Tibial artery (tissue), 4 donors: ENCODE measurements around the gene MYO15B.

Experiments
- DNase-seq, 2 donors: peaks; one replicate each; pipeline ENCODE4 v3.0.0-alpha.2; 2019
- H3K27ac ChIP-seq, 2 donors: fragments of 200-600 bp; sonication (generic) in 1 of 2; 1 replicate in 1 of 2; 2 replicates in 1 of 2; pipeline ENCODE4 v1.5.1; 2018 to 2019; ENCODE audit warnings: mild to moderate bottlenecking in 1 of 2
- H3K27me3 ChIP-seq, 2 donors: fragments of 200-600 bp; sonication (generic) in 1 of 2; one replicate each; pipeline versions ENCODE4 v1.5.1 to v1.6.0; 2016 to 2019
- H3K36me3 ChIP-seq, 3 donors: fragments of 200-600 bp; sonication (generic) in 2 of 3; one replicate each; pipeline ENCODE4 v1.5.1; 2016 to 2019; ENCODE audit warnings: mild to moderate bottlenecking in 2 of 3
- H3K4me1 ChIP-seq, 4 donors: fragments of 200-600 bp; sonication (generic) in 2 of 4; 1 replicate in 3 of 4; 2 replicates in 1 of 4; pipeline ENCODE4 v1.5.1; 2016 to 2019
- H3K4me3 ChIP-seq, 2 donors: fragments of 200-600 bp; sonication (generic) in 1 of 2; 1 replicate in 1 of 2; 2 replicates in 1 of 2; pipeline ENCODE4 v1.5.1; 2018 to 2019; ENCODE audit warnings: mild to moderate bottlenecking in 2 of 2
- H3K9me3 ChIP-seq, 3 donors: fragments of 200-600 bp; sonication (generic) in 1 of 3; one replicate each; pipeline ENCODE4 v1.5.1; 2016 to 2019
- intact Hi-C: fragments of 100-400 bp; cut with DNase I; formaldehyde crosslinking; loops from one replicate; pipeline ENCODE4 v1.15.0; 2023; ENCODE audit warnings: low total_unique reads
- TF ChIP-seq, protein P1 (sequence below), 2 experiments: fragments of 200-600 bp in 1 of 2; fragments of 450-650 bp in 1 of 2; IDR thresholded peaks; one replicate each; pipeline ENCODE4 v1.5.1; 2017 to 2019; ENCODE audit warnings: antibody characterized with exemption in 2 of 2, mild to moderate bottlenecking in 1 of 2, moderate library complexity in 1 of 2

The MYO15B gene

GRCh38 chr17:75603123-75603522 is 15.5 kb downstream of the MYO15B start:
- no peak overlapping the region for H3K27ac ChIP-seq
- TF ChIP-seq, protein P1, sequence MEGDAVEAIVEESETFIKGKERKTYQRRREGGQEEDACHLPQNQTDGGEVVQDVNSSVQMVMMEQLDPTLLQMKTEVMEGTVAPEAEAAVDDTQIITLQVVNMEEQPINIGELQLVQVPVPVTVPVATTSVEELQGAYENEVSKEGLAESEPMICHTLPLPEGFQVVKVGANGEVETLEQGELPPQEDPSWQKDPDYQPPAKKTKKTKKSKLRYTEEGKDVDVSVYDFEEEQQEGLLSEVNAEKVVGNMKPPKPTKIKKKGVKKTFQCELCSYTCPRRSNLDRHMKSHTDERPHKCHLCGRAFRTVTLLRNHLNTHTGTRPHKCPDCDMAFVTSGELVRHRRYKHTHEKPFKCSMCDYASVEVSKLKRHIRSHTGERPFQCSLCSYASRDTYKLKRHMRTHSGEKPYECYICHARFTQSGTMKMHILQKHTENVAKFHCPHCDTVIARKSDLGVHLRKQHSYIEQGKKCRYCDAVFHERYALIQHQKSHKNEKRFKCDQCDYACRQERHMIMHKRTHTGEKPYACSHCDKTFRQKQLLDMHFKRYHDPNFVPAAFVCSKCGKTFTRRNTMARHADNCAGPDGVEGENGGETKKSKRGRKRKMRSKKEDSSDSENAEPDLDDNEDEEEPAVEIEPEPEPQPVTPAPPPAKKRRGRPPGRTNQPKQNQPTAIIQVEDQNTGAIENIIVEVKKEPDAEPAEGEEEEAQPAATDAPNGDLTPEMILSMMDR (IDR thresholded peaks at IDR 0.05) = no peak
- DNase-seq = no peak
- intact Hi-C loops = no loop called here
- peaks cover 0 to 7% (median 0%) of the 10 kb centered on the region in 3 donors for H3K36me3 ChIP-seq
- H3K4me3 ChIP-seq = no peak overlapping the region
- H3K4me1 ChIP-seq = no peaks in the 10 kb centered on the region
- no peaks in the 10 kb centered on the region for H3K27me3 ChIP-seq
- no peaks in the 10 kb centered on the region for H3K9me3 ChIP-seq

GRCh38 chr17:75604034-75604695 is 16.6 kb downstream of the MYO15B start:
- Histone ChIP-seq H3K36me3 (peaks cover 0 to 7% (median 0%) of the 10 kb centered on the region in 3 donors), H3K4me1 (no peaks in the 10 kb centered on the region), H3K4me3 (no peak overlapping the region), H3K27ac (no peak overlapping the region), H3K27me3 (no peaks in the 10 kb centered on the region), H3K9me3 (no peaks in the 10 kb centered on the region)
- TF ChIP-seq, protein P1 (IDR thresholded peaks at IDR 0.05) = no peak
- no peak for DNase-seq
- intact Hi-C loops = no loop called here

DNA sequence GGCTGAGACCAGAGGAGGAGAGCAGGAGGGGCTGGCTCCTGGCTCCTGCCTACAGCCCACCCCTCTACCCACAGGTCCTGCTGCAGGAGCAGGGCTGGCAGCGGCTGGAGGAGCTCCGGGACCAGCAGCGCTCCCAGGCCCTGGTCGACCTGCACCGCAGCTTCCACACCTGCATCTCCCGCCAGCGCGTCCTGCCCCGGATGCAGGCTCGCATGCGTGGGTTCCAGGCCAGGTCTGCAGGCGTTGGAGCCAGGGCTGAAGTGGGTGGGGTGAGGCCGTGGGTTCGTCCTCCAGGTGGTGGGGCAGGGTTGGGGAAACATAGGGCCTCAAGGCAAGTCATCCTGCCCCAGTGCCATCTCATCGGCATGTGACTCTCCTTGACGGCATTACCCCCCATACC is 18.2 kb downstream of the MYO15B start:
- Histone ChIP-seq H3K27me3 (no peaks in the 10 kb centered on the region), H3K4me1 (no peaks in the 10 kb centered on the region), H3K4me3 (no peak overlapping the region), H3K27ac (no peak overlapping the region), H3K36me3 (peaks cover 0 to 16% (median 5%) of the 10 kb centered on the region in 3 donors), H3K9me3 (no peaks in the 10 kb centered on the region)
- no peak for DNase-seq
- TF ChIP-seq, protein P1 (IDR thresholded peaks at IDR 0.05) = no peak
- intact Hi-C loops = no loop called here

GRCh38 chr17:75607086-75607485 is 19.5 kb downstream of the MYO15B start:
- DNase-seq = no peak
- intact Hi-C loops = no loop called here
- no peaks in the 10 kb centered on the region for H3K4me1 ChIP-seq
- TF ChIP-seq, protein P1 (IDR thresholded peaks at IDR 0.05) = no peak
- H3K4me3 ChIP-seq = no peak overlapping the region
- H3K27ac ChIP-seq = no peak overlapping the region
- H3K36me3 ChIP-seq = peaks cover 0 to 22% (median 5%) of the 10 kb centered on the region in 3 donors
- H3K27me3 ChIP-seq = no peaks in the 10 kb centered on the region
- no peaks in the 10 kb centered on the region for H3K9me3 ChIP-seq

DNA sequence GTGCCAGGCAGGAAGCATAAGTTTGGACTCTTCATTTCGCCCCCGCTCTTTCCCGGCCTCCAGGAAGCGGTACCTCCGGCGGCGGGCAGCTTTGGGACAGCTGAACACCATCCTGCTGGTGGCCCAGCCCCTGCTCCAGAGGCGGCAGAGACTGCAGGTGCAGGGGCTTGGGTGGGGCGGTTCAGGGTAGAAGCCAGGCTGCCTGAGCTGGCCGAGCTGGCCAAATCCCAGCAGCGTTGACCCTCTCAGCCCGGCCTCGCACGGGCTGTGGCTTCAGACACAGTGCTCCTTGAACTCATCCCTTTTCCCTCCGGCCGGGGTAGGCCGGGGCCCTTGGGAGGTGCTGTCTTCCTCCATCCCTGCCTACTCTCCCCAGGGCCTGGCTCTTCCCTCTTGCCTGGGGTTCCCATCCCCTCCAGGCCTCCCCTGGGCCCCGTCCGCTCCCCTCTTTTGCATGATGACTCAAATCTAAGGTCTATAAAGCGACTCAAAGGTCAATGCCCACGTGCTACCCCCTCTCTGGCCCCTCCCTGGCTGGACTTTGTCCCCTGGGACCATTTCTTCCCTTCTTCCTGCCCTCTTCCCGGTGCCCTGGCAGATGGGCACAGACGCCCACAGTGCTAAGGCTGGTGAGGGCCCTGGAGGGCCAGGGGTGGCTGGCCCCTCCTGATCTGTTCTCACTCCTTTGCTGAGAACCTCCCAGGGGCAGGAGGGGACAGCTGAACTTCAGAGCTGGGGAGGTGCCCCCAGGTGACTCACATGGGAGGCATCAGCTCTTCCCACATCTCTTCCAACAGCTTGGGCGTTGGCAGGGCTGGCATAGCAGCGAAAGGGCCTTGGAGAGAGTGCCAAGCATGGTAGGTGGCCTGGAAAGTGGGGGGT is 22.7 kb downstream of the MYO15B start:
- DNase-seq = no peak
- Histone ChIP-seq H3K9me3 (no peaks in the 10 kb centered on the region), H3K27me3 (no peaks in the 10 kb centered on the region), H3K4me1 (no peaks in the 10 kb centered on the region), H3K36me3 (peaks cover 0 to 48% (median 28%) of the 10 kb centered on the region in 3 donors), H3K4me3 (no peak overlapping the region), H3K27ac (no peak overlapping the region)
- intact Hi-C loops = no loop called here
- TF ChIP-seq, protein P1 (IDR thresholded peaks at IDR 0.05) = no peak
